Measurements from ENCODE around the gene SLIT3. TPM values are rescaled to one million over a fixed set of nuclear protein-coding genes. Genes with fewer than 3 reads are reported as not detected.

SLIT3 gene
- total and polyA plus RNA-seq, 9 of the 15 experiments (the other 6 are each of a cell fraction or from before 2014, with no cell fraction given), result 0.01 to 0.04 TPM; not detected in 7

DNA sequence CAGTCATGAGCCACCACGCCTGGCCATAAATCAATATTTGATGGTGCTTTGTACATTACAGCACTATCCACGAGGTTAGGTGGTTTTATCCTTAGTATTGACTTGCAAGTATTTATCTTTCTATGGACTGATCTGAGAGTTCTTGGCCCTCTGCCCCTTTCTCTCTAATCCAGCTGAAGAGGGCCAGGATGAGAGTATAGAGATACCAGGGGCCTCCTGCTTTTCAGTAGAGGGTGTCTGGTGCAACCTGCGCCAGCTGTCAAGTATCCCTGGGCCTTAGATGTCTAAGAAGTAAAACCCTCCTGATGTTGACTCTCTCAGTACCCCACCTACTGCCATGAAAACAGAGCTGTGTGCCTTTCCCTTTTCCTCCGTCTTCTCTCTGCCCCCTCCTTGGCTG lies 153.4 kb downstream of the SLIT3 start (continued):
- TF ChIP-seq, protein P1, sequence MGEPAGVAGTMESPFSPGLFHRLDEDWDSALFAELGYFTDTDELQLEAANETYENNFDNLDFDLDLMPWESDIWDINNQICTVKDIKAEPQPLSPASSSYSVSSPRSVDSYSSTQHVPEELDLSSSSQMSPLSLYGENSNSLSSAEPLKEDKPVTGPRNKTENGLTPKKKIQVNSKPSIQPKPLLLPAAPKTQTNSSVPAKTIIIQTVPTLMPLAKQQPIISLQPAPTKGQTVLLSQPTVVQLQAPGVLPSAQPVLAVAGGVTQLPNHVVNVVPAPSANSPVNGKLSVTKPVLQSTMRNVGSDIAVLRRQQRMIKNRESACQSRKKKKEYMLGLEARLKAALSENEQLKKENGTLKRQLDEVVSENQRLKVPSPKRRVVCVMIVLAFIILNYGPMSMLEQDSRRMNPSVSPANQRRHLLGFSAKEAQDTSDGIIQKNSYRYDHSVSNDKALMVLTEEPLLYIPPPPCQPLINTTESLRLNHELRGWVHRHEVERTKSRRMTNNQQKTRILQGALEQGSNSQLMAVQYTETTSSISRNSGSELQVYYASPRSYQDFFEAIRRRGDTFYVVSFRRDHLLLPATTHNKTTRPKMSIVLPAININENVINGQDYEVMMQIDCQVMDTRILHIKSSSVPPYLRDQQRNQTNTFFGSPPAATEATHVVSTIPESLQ (CRISPR knock-in tag; IDR thresholded peaks at IDR 0.05), result no peak
- no peak for TF ChIP-seq ILK (tag; IDR thresholded peaks at IDR 0.05; ENCODE audit: borderline replicate concordance, low read depth)
- TF ChIP-seq ZNF263 (CRISPR knock-in tag; IDR thresholded peaks at IDR 0.05; ENCODE audit: borderline replicate concordance), result no peak
- no peak for TF ChIP-seq CREB1 (IDR thresholded peaks at IDR 0.05)
- TF ChIP-seq CREB1 (CRISPR knock-in tag; IDR thresholded peaks at IDR 0.05), result no peak
- TF ChIP-seq ZNF280A (IDR thresholded peaks at IDR 0.05; ENCODE audit: low read depth, partially characterized antibody), result no peak
- TF ChIP-seq, protein P2, sequence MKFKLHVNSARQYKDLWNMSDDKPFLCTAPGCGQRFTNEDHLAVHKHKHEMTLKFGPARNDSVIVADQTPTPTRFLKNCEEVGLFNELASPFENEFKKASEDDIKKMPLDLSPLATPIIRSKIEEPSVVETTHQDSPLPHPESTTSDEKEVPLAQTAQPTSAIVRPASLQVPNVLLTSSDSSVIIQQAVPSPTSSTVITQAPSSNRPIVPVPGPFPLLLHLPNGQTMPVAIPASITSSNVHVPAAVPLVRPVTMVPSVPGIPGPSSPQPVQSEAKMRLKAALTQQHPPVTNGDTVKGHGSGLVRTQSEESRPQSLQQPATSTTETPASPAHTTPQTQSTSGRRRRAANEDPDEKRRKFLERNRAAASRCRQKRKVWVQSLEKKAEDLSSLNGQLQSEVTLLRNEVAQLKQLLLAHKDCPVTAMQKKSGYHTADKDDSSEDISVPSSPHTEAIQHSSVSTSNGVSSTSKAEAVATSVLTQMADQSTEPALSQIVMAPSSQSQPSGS (CRISPR knock-in tag; IDR thresholded peaks at IDR 0.05), result no peak
- TF ChIP-seq, protein P3, sequence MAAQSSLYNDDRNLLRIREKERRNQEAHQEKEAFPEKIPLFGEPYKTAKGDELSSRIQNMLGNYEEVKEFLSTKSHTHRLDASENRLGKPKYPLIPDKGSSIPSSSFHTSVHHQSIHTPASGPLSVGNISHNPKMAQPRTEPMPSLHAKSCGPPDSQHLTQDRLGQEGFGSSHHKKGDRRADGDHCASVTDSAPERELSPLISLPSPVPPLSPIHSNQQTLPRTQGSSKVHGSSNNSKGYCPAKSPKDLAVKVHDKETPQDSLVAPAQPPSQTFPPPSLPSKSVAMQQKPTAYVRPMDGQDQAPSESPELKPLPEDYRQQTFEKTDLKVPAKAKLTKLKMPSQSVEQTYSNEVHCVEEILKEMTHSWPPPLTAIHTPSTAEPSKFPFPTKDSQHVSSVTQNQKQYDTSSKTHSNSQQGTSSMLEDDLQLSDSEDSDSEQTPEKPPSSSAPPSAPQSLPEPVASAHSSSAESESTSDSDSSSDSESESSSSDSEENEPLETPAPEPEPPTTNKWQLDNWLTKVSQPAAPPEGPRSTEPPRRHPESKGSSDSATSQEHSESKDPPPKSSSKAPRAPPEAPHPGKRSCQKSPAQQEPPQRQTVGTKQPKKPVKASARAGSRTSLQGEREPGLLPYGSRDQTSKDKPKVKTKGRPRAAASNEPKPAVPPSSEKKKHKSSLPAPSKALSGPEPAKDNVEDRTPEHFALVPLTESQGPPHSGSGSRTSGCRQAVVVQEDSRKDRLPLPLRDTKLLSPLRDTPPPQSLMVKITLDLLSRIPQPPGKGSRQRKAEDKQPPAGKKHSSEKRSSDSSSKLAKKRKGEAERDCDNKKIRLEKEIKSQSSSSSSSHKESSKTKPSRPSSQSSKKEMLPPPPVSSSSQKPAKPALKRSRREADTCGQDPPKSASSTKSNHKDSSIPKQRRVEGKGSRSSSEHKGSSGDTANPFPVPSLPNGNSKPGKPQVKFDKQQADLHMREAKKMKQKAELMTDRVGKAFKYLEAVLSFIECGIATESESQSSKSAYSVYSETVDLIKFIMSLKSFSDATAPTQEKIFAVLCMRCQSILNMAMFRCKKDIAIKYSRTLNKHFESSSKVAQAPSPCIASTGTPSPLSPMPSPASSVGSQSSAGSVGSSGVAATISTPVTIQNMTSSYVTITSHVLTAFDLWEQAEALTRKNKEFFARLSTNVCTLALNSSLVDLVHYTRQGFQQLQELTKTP (IDR thresholded peaks at IDR 0.05; ENCODE audit: low read depth in 1 of 2, partially characterized antibody in 2 of 2), result no peak
- no peak for TF ChIP-seq NFYB (IDR thresholded peaks at IDR 0.05; ENCODE audit: extremely low read depth, insufficient read length)
- TF ChIP-seq ZNF165 (CRISPR knock-in tag; IDR thresholded peaks at IDR 0.05; ENCODE audit: borderline replicate concordance), result no peak
